Measurements from ENCODE around the gene CCNC.

DNA sequence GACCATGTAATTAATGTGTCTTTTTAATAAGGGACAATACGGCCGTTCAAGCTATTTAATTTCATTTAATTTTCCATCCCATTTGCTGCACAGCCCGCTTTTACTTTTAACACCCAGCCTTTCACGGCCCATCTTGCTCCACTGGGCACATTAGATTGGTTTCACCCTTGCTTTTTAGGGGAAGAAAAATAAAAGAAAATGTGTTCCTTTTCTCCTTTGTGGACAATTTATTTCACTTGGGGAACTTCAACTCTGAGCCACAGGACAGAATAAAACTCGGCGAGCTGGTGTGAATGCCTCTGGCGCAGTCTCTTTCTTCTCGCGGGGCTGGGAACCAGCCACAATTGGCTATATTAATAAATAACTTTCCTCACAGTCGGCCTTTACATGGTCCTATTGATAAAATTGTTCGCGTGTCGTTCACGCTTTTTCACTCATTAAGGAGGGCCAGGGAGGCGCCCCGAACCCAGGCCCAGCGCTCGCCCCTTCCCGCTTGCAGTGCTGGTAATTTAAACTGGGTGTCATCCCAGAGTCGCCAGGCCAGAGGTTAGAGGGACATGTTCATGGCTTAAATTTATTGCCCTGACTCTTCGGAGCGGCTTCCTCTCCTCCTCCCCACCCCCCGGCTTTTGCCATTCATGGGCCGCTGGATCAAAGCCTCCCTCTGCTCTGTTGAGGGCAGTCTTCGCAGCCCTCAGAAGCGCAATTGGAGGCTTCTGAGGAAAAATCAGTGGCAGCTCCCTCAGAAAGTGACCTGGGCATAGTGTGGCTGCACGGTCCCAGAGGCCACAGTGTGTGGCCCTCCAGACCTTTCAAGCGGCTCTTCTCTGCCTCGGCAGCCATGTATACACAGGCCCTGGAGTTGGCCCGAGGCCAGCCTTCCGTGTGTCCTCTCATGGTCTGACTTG, 36.0 kb upstream of the CCNC start:
- TF ChIP-seq POLR2A (IDR thresholded peaks at IDR 0.05) = no peak
- no peak for TF ChIP-seq CTCF (IDR thresholded peaks at IDR 0.05)

Data from lower leg skin (tissue), 3 donors.